ENCODE measurements around the gene HIF3A.
"Not testable (repeated sequence)": the region's sequence is repeated elsewhere in the genome, so short reads cannot be mapped to it uniquely, and the experiment has no call there.

HIF3A gene

GRCh38 chr19:46254776-46255175, 42.1 kb upstream of the HIF3A start:
- DNase-seq: no peak
- Histone ChIP-seq H3K27ac (ENCODE audit: low read length) (no peak overlapping the region), H3K9me2 (replicated peaks; ENCODE audit: insufficient read depth, low read length) (no peaks in the 10 kb centered on the region), H3K4me2 (ENCODE audit: low read depth, low read length) (no peak overlapping the region), H3K9ac (ENCODE audit: low read length) (no peak overlapping the region), H3K4me3 (ENCODE audit: low read length) (no peak overlapping the region), H3K27me3 (replicated peaks; ENCODE audit: insufficient read depth, low read length) (peaks cover 67% of the 10 kb centered on the region), H3F3A (ENCODE audit: insufficient read depth, low read length) (no peaks in the 10 kb centered on the region), H3K9me3 (replicated peaks; ENCODE audit: insufficient read depth, low read length) (no peaks in the 10 kb centered on the region), H2AFZ (ENCODE audit: low read length) (no peak overlapping the region), H4K20me1 (ENCODE audit: insufficient read depth, low read length) (no peaks in the 10 kb centered on the region), H3K79me2 (ENCODE audit: low read length) (no peaks in the 10 kb centered on the region), H3K4me1 (ENCODE audit: low read length) (no peaks in the 10 kb centered on the region), H3K36me3 (replicated peaks; ENCODE audit: insufficient read depth, low read length) (no peaks in the 10 kb centered on the region)
- no peak for TF ChIP-seq CTCF (IDR thresholded peaks at IDR 0.05; ENCODE audit: low read length)

DNA sequence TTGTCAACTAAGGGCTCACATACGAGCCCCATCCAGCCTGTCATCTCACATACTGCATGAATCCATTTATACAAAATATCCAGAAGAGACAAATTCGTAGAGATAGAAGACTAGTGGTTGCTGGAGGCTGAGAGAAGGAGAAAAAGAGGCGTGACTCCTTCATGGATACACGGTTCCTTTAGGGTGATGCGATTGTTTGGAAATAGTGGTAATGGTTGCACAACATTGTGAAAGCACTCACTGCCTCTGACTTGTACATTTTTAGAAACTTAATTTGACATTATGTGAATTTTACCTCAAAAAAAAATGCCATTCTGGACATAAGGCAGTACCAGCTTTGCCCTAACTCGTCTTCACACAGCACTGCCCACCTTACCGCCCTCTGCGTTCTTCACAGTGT, 40.0 kb upstream of the HIF3A start:
- H3K79me2 ChIP-seq (ENCODE audit: low read length): no peaks in the 10 kb centered on the region
- H3F3A ChIP-seq (ENCODE audit: insufficient read depth, low read length): no peaks in the 10 kb centered on the region
- no peaks in the 10 kb centered on the region for H3K4me1 ChIP-seq (ENCODE audit: low read length)
- peaks cover 64% of the 10 kb centered on the region for H3K27me3 ChIP-seq (replicated peaks; ENCODE audit: insufficient read depth, low read length)
- no peak for DNase-seq
- no peak overlapping the region for H3K9ac ChIP-seq (ENCODE audit: low read length)
- H2AFZ ChIP-seq (ENCODE audit: low read length): no peak overlapping the region
- no peak overlapping the region for H3K4me2 ChIP-seq (ENCODE audit: low read depth, low read length)
- no peak overlapping the region for H3K27ac ChIP-seq (ENCODE audit: low read length)
- no peaks in the 10 kb centered on the region for H3K36me3 ChIP-seq (replicated peaks; ENCODE audit: insufficient read depth, low read length)
- TF ChIP-seq EZH2phosphoT487 (IDR thresholded peaks at IDR 0.05; ENCODE audit: low read length) (no peak), EZH2 (optimal IDR thresholded peaks at IDR 0.05; ENCODE audit: low read depth, low read length) (no peak), CTCF (IDR thresholded peaks at IDR 0.05; ENCODE audit: low read length) (no peak)
- H3K9me2 ChIP-seq (replicated peaks; ENCODE audit: insufficient read depth, low read length): no peaks in the 10 kb centered on the region
- H3K4me3 ChIP-seq (ENCODE audit: low read length): no peak overlapping the region
- H3K9me3 ChIP-seq (replicated peaks; ENCODE audit: insufficient read depth, low read length): no peaks in the 10 kb centered on the region
- H4K20me1 ChIP-seq (ENCODE audit: insufficient read depth, low read length): no peaks in the 10 kb centered on the region

DNA sequence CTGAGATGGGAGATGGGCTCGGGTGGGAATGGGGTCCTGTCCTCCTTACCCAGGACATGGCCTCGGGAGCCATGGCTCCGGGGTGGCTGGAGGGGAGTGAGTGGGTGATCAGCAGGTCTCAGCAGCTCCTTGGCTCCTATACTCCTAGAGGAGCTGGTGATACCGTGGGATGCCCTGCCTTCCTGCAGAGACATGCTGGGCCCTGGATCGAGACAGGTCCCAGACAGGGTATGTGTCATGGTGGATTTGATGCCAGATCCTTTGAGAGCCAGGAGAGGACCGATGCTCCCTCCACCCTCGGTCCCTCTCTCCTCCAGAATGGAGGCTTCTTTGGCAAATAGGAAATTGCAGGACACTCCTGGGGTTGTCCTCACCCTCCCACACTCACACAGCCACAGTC, 35.3 kb upstream of the HIF3A start:
- not testable (repeated sequence) for H3K79me2 ChIP-seq (ENCODE audit: low read length); H3K9me3 ChIP-seq (replicated peaks; ENCODE audit: insufficient read depth, low read length); H3K4me1 ChIP-seq (ENCODE audit: low read length); H3K4me2 ChIP-seq (ENCODE audit: low read depth, low read length); H3K9me2 ChIP-seq (replicated peaks; ENCODE audit: insufficient read depth, low read length); H3K4me3 ChIP-seq (ENCODE audit: low read length); H2AFZ ChIP-seq (ENCODE audit: low read length); H4K20me1 ChIP-seq (ENCODE audit: insufficient read depth, low read length); DNase-seq; H3F3A ChIP-seq (ENCODE audit: insufficient read depth, low read length); H3K9ac ChIP-seq (ENCODE audit: low read length); H3K27ac ChIP-seq (ENCODE audit: low read length); H3K36me3 ChIP-seq (replicated peaks; ENCODE audit: insufficient read depth, low read length)
- H3K27me3 ChIP-seq (replicated peaks; ENCODE audit: insufficient read depth, low read length): peaks cover 64% of the 10 kb centered on the region

- not testable (repeated sequence) for H2AFZ ChIP-seq (ENCODE audit: low read length); H3K9ac ChIP-seq (ENCODE audit: low read length); H3K79me2 ChIP-seq (ENCODE audit: low read length); H3F3A ChIP-seq (ENCODE audit: insufficient read depth, low read length); H3K4me2 ChIP-seq (ENCODE audit: low read depth, low read length); H3K9me3 ChIP-seq (replicated peaks; ENCODE audit: insufficient read depth, low read length); H3K4me3 ChIP-seq (ENCODE audit: low read length); DNase-seq; H3K27ac ChIP-seq (ENCODE audit: low read length); H3K4me1 ChIP-seq (ENCODE audit: low read length); H3K36me3 ChIP-seq (replicated peaks; ENCODE audit: insufficient read depth, low read length); H4K20me1 ChIP-seq (ENCODE audit: insufficient read depth, low read length); H3K9me2 ChIP-seq (replicated peaks; ENCODE audit: insufficient read depth, low read length)
- H3K27me3 ChIP-seq (replicated peaks; ENCODE audit: insufficient read depth, low read length): peaks cover 60% of the 10 kb centered on the region
These were observed 34.1 kb upstream of the HIF3A start for GRCh38 chr19:46262684-46263296.

DNA sequence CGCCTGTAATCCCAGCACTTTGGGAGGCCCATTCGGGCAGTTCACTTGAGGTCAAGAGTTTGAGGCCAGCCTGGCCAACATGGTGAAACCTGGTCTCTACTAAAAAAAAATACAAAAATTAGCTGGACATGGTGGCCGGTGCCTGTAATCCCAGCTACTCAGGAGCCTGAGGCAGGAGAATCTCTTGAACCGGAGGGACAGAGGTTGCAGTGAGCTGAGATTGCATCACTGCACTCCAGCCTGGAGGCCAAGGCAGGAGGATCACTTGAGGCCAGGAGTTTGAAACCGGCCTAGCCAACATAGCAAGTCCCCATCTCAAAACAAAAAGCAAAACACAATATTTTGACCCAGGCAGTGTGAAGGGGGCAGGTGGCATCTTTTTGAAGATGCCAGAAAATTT, 32.0 kb upstream of the HIF3A start:
- not testable (repeated sequence) for H3K4me2 ChIP-seq (ENCODE audit: low read depth, low read length); H3K9me2 ChIP-seq (replicated peaks; ENCODE audit: insufficient read depth, low read length); H2AFZ ChIP-seq (ENCODE audit: low read length); H3K4me3 ChIP-seq (ENCODE audit: low read length); H3F3A ChIP-seq (ENCODE audit: insufficient read depth, low read length); H3K9ac ChIP-seq (ENCODE audit: low read length); H4K20me1 ChIP-seq (ENCODE audit: insufficient read depth, low read length); H3K36me3 ChIP-seq (replicated peaks; ENCODE audit: insufficient read depth, low read length); H3K27ac ChIP-seq (ENCODE audit: low read length); H3K79me2 ChIP-seq (ENCODE audit: low read length); H3K4me1 ChIP-seq (ENCODE audit: low read length); DNase-seq; H3K9me3 ChIP-seq (replicated peaks; ENCODE audit: insufficient read depth, low read length)
- peaks cover 58% of the 10 kb centered on the region for H3K27me3 ChIP-seq (replicated peaks; ENCODE audit: insufficient read depth, low read length)
